H1 (cell line): ENCODE results near the gene MUC4. TPM values are rescaled to one million over a fixed set of nuclear protein-coding genes. Genes with fewer than 3 reads are reported as not detected.

ENCODE experiments used
- CTCF ChIA-PET: fragments of 300-600 bp; sonication (Branson Sonifier 250); formaldehyde crosslinking; loops from one replicate; lab custom pipeline; 2021; ENCODE audit not compliant: partially characterized antibody; lab: Charles Lee
- POLR2A ChIA-PET: fragments of 300-600 bp; sonication (Branson Sonifier 250); formaldehyde crosslinking; loops from one replicate; lab custom pipeline; 2021; ENCODE audit warnings: inconsistent platforms; ENCODE audit not compliant: partially characterized antibody; lab: Charles Lee
- DNase-seq, 2 experiments: peaks; one replicate each; pipeline versions ENCODE4 v3.0.0 to v3.0.0-alpha.2; 2010 to 2022; ENCODE audit warnings: low spot score in 2 of 2, low read depth in 1 of 2, mixed read lengths in 1 of 2
- FAIRE-seq: peaks from 2 replicates; lab custom pipeline; 2011; peaks lifted over from hg19 to GRCh38; lab: Jason Lieb, UNC
- H2AFZ ChIP-seq: 2 replicates; pipeline ENCODE4 v1.8.1; 2012; ENCODE audit warnings: low read length, inconsistent platforms
- H2AK5ac ChIP-seq: 2 replicates; pipeline ENCODE4 v1.6.1; 2013; ENCODE audit warnings: low read depth, low read length
- H2BK120ac ChIP-seq: replicated peaks from 2 replicates; pipeline ENCODE3; 2013; ENCODE audit warnings: low read depth, low read length, inconsistent platforms
- H2BK12ac ChIP-seq: 2 replicates; pipeline ENCODE4 v1.6.1; 2013; ENCODE audit warnings: low read depth, low read length
- H2BK15ac ChIP-seq: 2 replicates; pipeline ENCODE4 v1.6.1; 2013; ENCODE audit warnings: low read length
- H2BK20ac ChIP-seq: 2 replicates; pipeline ENCODE4 v1.6.1; 2013; ENCODE audit warnings: low read length
- H2BK5ac ChIP-seq: 2 replicates; pipeline ENCODE4 v1.6.1; 2013; ENCODE audit warnings: low read depth, low read length
- H3K14ac ChIP-seq: 2 replicates; pipeline ENCODE4 v1.6.1; 2013; ENCODE audit warnings: inconsistent platforms; ENCODE audit not compliant: insufficient read length
- H3K18ac ChIP-seq: 2 replicates; pipeline ENCODE4 v1.6.1; 2013; ENCODE audit warnings: low read length; ENCODE audit errors: extremely low read depth
- H3K23ac ChIP-seq: 2 replicates; pipeline ENCODE4 v1.6.1; 2013; ENCODE audit warnings: inconsistent platforms; ENCODE audit not compliant: insufficient read length
- H3K23me2 ChIP-seq: 2 replicates; pipeline ENCODE4 v1.6.1; 2013; ENCODE audit warnings: low read depth, low read length
- H3K27ac ChIP-seq: 2 replicates; pipeline ENCODE4 v1.6.1; 2011; ENCODE audit warnings: low read depth, low read length, inconsistent platforms
- H3K27me3 ChIP-seq, 4 experiments: replicated peaks in 1 of 4; 1 replicate in 1 of 4; 2 replicates in 3 of 4; pipeline versions ENCODE4 v1.6.1 to v1.8.1; 2011 to 2013; ENCODE audit warnings: low read length in 3 of 4, mild to moderate bottlenecking in 3 of 4, inconsistent platforms in 2 of 4, mixed read lengths in 2 of 4, moderate library complexity in 1 of 4; ENCODE audit not compliant: control insufficient read depth in 3 of 4, insufficient read depth in 3 of 4; ENCODE audit errors: extremely low read depth in 1 of 4
- H3K36me3 ChIP-seq, 4 experiments: 2 replicates each; pipeline versions ENCODE4 v1.6.1 to v1.8.1; 2011 to 2013; ENCODE audit warnings: mild to moderate bottlenecking in 4 of 4, low read length in 3 of 4, moderate library complexity in 2 of 4, control low read depth in 1 of 4, inconsistent platforms in 1 of 4; ENCODE audit not compliant: insufficient read depth in 4 of 4, control insufficient read depth in 2 of 4
- H3K4ac ChIP-seq: replicated peaks from 2 replicates; pipeline ENCODE3; 2013; ENCODE audit warnings: low read length, low read depth, mixed read lengths, inconsistent platforms; ENCODE audit not compliant: insufficient read length
- H3K4me1 ChIP-seq, 4 experiments: replicated peaks in 1 of 4; 1 replicate in 1 of 4; 2 replicates in 3 of 4; pipeline versions ENCODE4 v1.6.1 to v1.8.1; 2011 to 2013; ENCODE audit warnings: low read length in 3 of 4, inconsistent platforms in 2 of 4, mixed read lengths in 1 of 4; ENCODE audit not compliant: insufficient read depth in 4 of 4, control insufficient read depth in 3 of 4
- H3K4me2 ChIP-seq, 2 experiments: 2 replicates each; pipeline versions ENCODE4 v1.6.1 to v1.8.1; 2011 to 2013; ENCODE audit warnings: low read depth in 2 of 2, low read length in 2 of 2, control low read depth in 1 of 2, inconsistent platforms in 1 of 2, mild to moderate bottlenecking in 1 of 2; ENCODE audit not compliant: insufficient read depth in 1 of 2
- H3K4me3 ChIP-seq, 4 experiments: fragments of 200-600, 300-600 bp in 1 of 4; sonication (generic), shearing (Covaris generic), sonication (Bioruptor Twin) in 1 of 4; 2 replicates each; pipeline versions ENCODE4 v1.5.1 to v1.8.1; 2011 to 2016; ENCODE audit warnings: low read length in 4 of 4, low read depth in 3 of 4, control low read depth in 2 of 4, inconsistent platforms in 2 of 4, mild to moderate bottlenecking in 2 of 4, mixed read lengths in 1 of 4, moderate library complexity in 1 of 4; ENCODE audit not compliant: insufficient read depth in 2 of 4; ENCODE audit errors: extremely low read depth in 1 of 4
- H3K56ac ChIP-seq: replicated peaks from 2 replicates; pipeline ENCODE3; 2013; ENCODE audit warnings: low read depth, mild to moderate bottlenecking, mixed read lengths, low read length, inconsistent platforms; ENCODE audit not compliant: insufficient read length
- H3K79me1 ChIP-seq: 2 replicates; pipeline ENCODE4 v1.6.1; 2013; ENCODE audit warnings: low read depth, low read length, control low read depth
- H3K79me2 ChIP-seq, 2 experiments: 2 replicates each; pipeline versions ENCODE4 v1.6.1 to v1.8.1; 2012 to 2013; ENCODE audit warnings: low read length in 2 of 2, mild to moderate bottlenecking in 2 of 2, inconsistent platforms in 1 of 2; ENCODE audit not compliant: insufficient read depth in 2 of 2, control insufficient read depth in 1 of 2
- H3K9ac ChIP-seq, 4 experiments: replicated peaks in 1 of 4; 1 replicate in 1 of 4; 2 replicates in 3 of 4; pipeline versions ENCODE4 v1.6.1 to v1.8.1; 2011 to 2013; ENCODE audit warnings: low read depth in 3 of 4, low read length in 3 of 4, control low read depth in 2 of 4, mild to moderate bottlenecking in 2 of 4, moderate library complexity in 2 of 4, inconsistent platforms in 1 of 4; ENCODE audit errors: extremely low read depth in 1 of 4
- H3K9me3 ChIP-seq, 2 experiments: 2 replicates each; pipeline versions ENCODE4 v1.6.1 to v1.8.1; 2012 to 2013; ENCODE audit warnings: mild to moderate bottlenecking in 2 of 2, moderate library complexity in 2 of 2, control low read depth in 1 of 2, inconsistent platforms in 1 of 2, low read depth in 1 of 2, low read length in 1 of 2, mixed read lengths in 1 of 2; ENCODE audit not compliant: insufficient read depth in 2 of 2
- H4K20me1 ChIP-seq, 2 experiments: replicated peaks in 1 of 2; 2 replicates each; pipeline versions ENCODE3 to v1.8.1; 2011 to 2013; ENCODE audit warnings: inconsistent platforms in 2 of 2, low read length in 2 of 2, mild to moderate bottlenecking in 1 of 2; ENCODE audit not compliant: insufficient read depth in 2 of 2, control insufficient read depth in 1 of 2
- H4K5ac ChIP-seq: 2 replicates; pipeline ENCODE4 v1.6.1; 2013; ENCODE audit warnings: low read length, low read depth, mixed read lengths, inconsistent platforms; ENCODE audit not compliant: insufficient read length
- H4K8ac ChIP-seq: 2 replicates; pipeline ENCODE4 v1.8.0; 2013; ENCODE audit warnings: mild to moderate bottlenecking, moderate library complexity, low read length, inconsistent platforms; ENCODE audit not compliant: insufficient read depth; ENCODE audit errors: extremely low read depth
- H4K91ac ChIP-seq: replicated peaks from 2 replicates; pipeline ENCODE3; 2013; ENCODE audit warnings: low read length, mixed read lengths, inconsistent platforms; ENCODE audit not compliant: insufficient read length
- FOSL1 ChIP-seq: IDR thresholded peaks from 2 replicates; pipeline ENCODE4 v1.6.1; 2011; ENCODE audit warnings: mild to moderate bottlenecking, low read depth, low read length, moderate library complexity; ENCODE audit not compliant: insufficient read depth
- GABPA ChIP-seq: IDR thresholded peaks from 2 replicates; pipeline ENCODE4 v1.6.1; 2011; ENCODE audit warnings: mild to moderate bottlenecking, low read length, moderate library complexity, borderline replicate concordance; ENCODE audit not compliant: insufficient read depth
- NRF1 ChIP-seq: IDR thresholded peaks from 2 replicates; pipeline ENCODE4 v1.6.1; 2011; ENCODE audit warnings: mild to moderate bottlenecking, low read depth, low read length, improper control_type of control experiment
- SIRT6 ChIP-seq: IDR thresholded peaks from one replicate; pipeline ENCODE4 v1.7.1; 2012; ENCODE audit warnings: low read length, inconsistent platforms
- WGBS, 2 experiments: shearing (Covaris generic) in 1 of 2; methylation state at CpG; one replicate each; pipeline versions ENCODE4 v1.1.6 to v1.1.7; 2013 to 2015; ENCODE audit warnings: low lambda C conversion rate in 2 of 2, mixed read lengths in 2 of 2, inconsistent platforms in 1 of 2, low coverage in 1 of 2, missing lambda C conversion rate in 1 of 2; ENCODE audit not compliant: insufficient replicate concordance in 2 of 2, insufficient coverage in 1 of 2, insufficient read length in 1 of 2; ENCODE audit errors: extremely low coverage in 1 of 2, missing lambda C conversion rate in 1 of 2; 5-methylcytosine and 5-hydroxymethylcytosine counted together
- polyA plus RNA-seq, 7 experiments: library from polyadenylated mRNA; depleted of rRNA in 3 of 7; stranded (reverse) in 5 of 7; unstranded in 2 of 7; fragments of >200 nt in 5 of 7; fragments of 200-250 nt in 2 of 7; gene quantifications; 1 replicate in 5 of 7; 2 replicates in 1 of 7; 4 replicates in 1 of 7; pipeline versions ENCODE4 v1.2.1 to v1.2.3, GENCODE V29; 2011 to 2013; ENCODE audit warnings: missing spikeins in 2 of 7, mixed read lengths in 2 of 7
- total RNA-seq: library from RNA; stranded (reverse); fragmentation: NEBNext Ultra II Directional; extraction: Animal tissue kit (Norgen Biotek cat#: 25700); gene quantifications from 2 replicates; pipeline ENCODE4 v1.2.1, GENCODE V29; 2021
- TF ChIP-seq, protein P1 (sequence below): IDR thresholded peaks from 2 replicates; pipeline ENCODE4 v1.6.1; 2012; ENCODE audit warnings: low read length, inconsistent platforms

The MUC4 gene
- total and polyA plus RNA-seq, 2 of the 8 experiments (the other 6 are each of a cell fraction or from before 2014, with no cell fraction given): 0.89 to 2.0 TPM

DNA sequence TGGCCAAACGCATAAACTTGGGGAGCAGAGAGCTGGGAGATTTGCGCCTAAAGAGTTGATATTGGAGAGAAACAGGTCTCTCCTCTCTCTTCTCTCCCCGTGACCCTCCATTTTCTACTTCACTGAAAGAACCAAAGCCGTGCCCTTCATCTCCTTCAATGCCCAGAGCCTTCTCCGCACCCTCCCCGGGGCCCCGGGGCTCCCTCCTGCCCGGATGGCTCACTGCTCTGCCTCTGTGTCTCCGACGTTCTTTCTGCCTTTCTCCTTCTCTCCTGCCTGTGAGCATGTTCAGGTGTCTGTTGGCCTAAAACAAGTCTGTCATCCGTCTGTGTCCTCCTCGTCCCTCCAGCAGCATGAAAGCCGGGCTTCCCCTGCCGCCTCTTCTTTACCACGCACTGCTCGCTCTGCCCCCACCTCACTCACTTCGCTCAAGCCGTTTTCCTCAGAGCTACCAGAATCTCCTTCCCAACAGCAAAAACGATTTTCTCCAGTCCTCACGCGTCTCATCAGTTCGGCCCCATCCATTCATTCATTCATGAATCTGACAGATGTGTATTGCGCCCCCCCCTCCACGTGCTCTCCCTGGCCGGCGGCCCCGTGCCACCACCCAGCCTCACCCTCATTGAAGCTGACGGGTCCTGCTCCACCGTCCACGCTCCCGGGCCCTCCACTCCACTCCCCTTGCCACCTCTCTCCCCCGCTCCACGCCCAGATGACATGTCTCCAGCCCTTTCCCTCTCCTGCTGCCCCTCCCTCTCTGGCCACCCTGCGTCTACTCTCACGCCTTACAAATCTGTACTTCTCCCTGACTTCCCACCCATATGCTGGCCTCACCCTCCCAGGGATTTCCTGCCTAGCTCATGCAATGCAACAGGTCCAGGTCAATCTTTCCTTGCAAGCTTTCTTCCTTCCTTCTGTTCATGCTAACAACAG, 10.2 kb downstream of the MUC4 start:
- POLR2A ChIA-PET: interaction anchor here (1.0 to 1.9 kb wide), 3 partner anchors 8 to 43 kb away, joined by 4 to 7 read pairs (median 6); no protein-coding TSS in a partner anchor
- Histone ChIP-seq H3K9ac (no peak overlapping the region), H2BK12ac (peak overlapping the region; percentile 95), H3K14ac (no peak overlapping the region), H3K9me3 (no peaks in the 10 kb centered on the region), H2AFZ (no peak overlapping the region), H2BK20ac (peak overlapping the region; percentile 83), H3K4ac (no peak overlapping the region), H3K79me2 (no peaks in the 10 kb centered on the region), H4K91ac (peak overlapping the region; percentile 34), H3K27ac (no peak overlapping the region)
- TF ChIP-seq NRF1 (no peak), FOSL1 (no peak), GABPA (no peak), SIRT6 (no peak)
- TF ChIP-seq, protein P1, sequence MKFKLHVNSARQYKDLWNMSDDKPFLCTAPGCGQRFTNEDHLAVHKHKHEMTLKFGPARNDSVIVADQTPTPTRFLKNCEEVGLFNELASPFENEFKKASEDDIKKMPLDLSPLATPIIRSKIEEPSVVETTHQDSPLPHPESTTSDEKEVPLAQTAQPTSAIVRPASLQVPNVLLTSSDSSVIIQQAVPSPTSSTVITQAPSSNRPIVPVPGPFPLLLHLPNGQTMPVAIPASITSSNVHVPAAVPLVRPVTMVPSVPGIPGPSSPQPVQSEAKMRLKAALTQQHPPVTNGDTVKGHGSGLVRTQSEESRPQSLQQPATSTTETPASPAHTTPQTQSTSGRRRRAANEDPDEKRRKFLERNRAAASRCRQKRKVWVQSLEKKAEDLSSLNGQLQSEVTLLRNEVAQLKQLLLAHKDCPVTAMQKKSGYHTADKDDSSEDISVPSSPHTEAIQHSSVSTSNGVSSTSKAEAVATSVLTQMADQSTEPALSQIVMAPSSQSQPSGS: no peak
- TF ChIP-seq, all 59 proteins: peak for 0
- Histone ChIP-seq H2AK5ac (peak overlapping the region; percentile 54), H2BK5ac (peak overlapping the region; percentile 60; the same call in 1 of the 2 replicates), H3K18ac (peak overlapping the region; percentile 82; the same call in 1 of the 2 replicates), H3K23me2 (no peaks in the 10 kb centered on the region), H4K20me1 (no peaks in the 10 kb centered on the region), H3K4me2 (no peak overlapping the region), H3K4me1 (peaks cover 9 to 23% (median 16%) of the 10 kb centered on the region in 4 experiments), H3K56ac (no peak overlapping the region), H4K5ac (no peak overlapping the region), H3K23ac (no peak overlapping the region), H2BK120ac (no peak overlapping the region), H2BK15ac (peak overlapping the region; percentile 61; the same call in 1 of the 2 replicates), H4K8ac (peak overlapping the region; percentile 60; the same call in 1 of the 2 replicates), H3K36me3 (no peaks in the 10 kb centered on the region), H3K27me3 (no peaks in the 10 kb centered on the region; a peak in 1 of 7 replicates), H3K4me3 (no peak overlapping the region), H3K79me1 (no peaks in the 10 kb centered on the region)
- no peak for FAIRE-seq
- 82% methylated on average over 30 of the region's 35 CpGs; no CpG with 5 or more reads in 1 of the 2 experiments for WGBS, 2 experiments
- no peak for DNase-seq
- CTCF ChIA-PET: interaction anchor here (0.9 to 1.8 kb wide), 6 partner anchors 9 to 93 kb away, joined by 3 to 9 read pairs (median 4); no protein-coding TSS in a partner anchor
